Dendritic cell treated with granulocyte-macrophage colony-stimulating factor and Interleukin-4, amounts not matched to agents 40 ng/mL and 50 ng/mL, for 4 days (primary cell): ENCODE data around the gene LCAT.
"Not testable (repeated sequence)": the region's sequence is repeated elsewhere in the genome, so short reads cannot be mapped to it uniquely, and the experiment has no call there.

ENCODE experiments used
- H3K27ac Mint-ChIP-seq: one replicate; pipeline ENCODE4 v1.8.0; 2022; ENCODE audit warnings: mild to moderate bottlenecking, mixed read lengths
- H3K27me3 Mint-ChIP-seq: one replicate; pipeline ENCODE4 v1.8.0; 2022; ENCODE audit warnings: mild to moderate bottlenecking, mixed read lengths
- H3K36me3 Mint-ChIP-seq: one replicate; pipeline ENCODE4 v1.8.0; 2022; ENCODE audit warnings: low read depth, mixed read lengths
- H3K4me1 Mint-ChIP-seq: one replicate; pipeline ENCODE4 v1.8.0; 2022; ENCODE audit warnings: low read depth, mixed read lengths
- H3K4me3 Mint-ChIP-seq: one replicate; pipeline ENCODE4 v1.8.0; 2022; ENCODE audit warnings: mild to moderate bottlenecking, moderate library complexity, mixed read lengths
- H3K9me3 Mint-ChIP-seq: one replicate; pipeline ENCODE4 v1.8.0; 2022; ENCODE audit warnings: mixed read lengths
- intact Hi-C: fragments of 100-400 bp; cut with micrococcal nuclease; formaldehyde crosslinking; loops from one replicate; pipeline ENCODE4 v1.15.0; 2022

Gene LCAT

GRCh38 chr16:67924140-67924906, 19.6 kb downstream of the LCAT start:
- no peak overlapping the region for H3K4me3 Mint-ChIP-seq
- H3K9me3 Mint-ChIP-seq = no peaks in the 10 kb centered on the region
- intact Hi-C loops = no loop called here
- no peaks in the 10 kb centered on the region for H3K27me3 Mint-ChIP-seq
- no peak overlapping the region for H3K27ac Mint-ChIP-seq
- H3K4me1 Mint-ChIP-seq = peaks cover 15% of the 10 kb centered on the region
- peaks cover 88% of the 10 kb centered on the region for H3K36me3 Mint-ChIP-seq

- Mint-ChIP-seq H3K4me3 (no peak overlapping the region), H3K27me3 (no peaks in the 10 kb centered on the region), H3K9me3 (no peaks in the 10 kb centered on the region), H3K36me3 (peaks cover 88% of the 10 kb centered on the region), H3K27ac (no peak overlapping the region), H3K4me1 (peaks cover 15% of the 10 kb centered on the region)
- intact Hi-C loops = no loop called here
Observed at GRCh38 chr16:67923414-67924116, 20.4 kb downstream of the LCAT start.

- no peaks in the 10 kb centered on the region for H3K27me3 Mint-ChIP-seq
- intact Hi-C loops = no loop called here
- H3K9me3 Mint-ChIP-seq = no peaks in the 10 kb centered on the region
- H3K4me1 Mint-ChIP-seq = peaks cover 17% of the 10 kb centered on the region
- H3K36me3 Mint-ChIP-seq = peaks cover 88% of the 10 kb centered on the region
- no peak overlapping the region for H3K27ac Mint-ChIP-seq
- no peak overlapping the region for H3K4me3 Mint-ChIP-seq
Observed at GRCh38 chr16:67922740-67923139, 21.2 kb downstream of the LCAT start.

GRCh38 chr16:67922221-67922620, 21.7 kb downstream of the LCAT start:
- no peak overlapping the region for H3K4me3 Mint-ChIP-seq
- intact Hi-C loops = no loop called here
- no peaks in the 10 kb centered on the region for H3K9me3 Mint-ChIP-seq
- no peaks in the 10 kb centered on the region for H3K27me3 Mint-ChIP-seq
- H3K36me3 Mint-ChIP-seq = peaks cover 88% of the 10 kb centered on the region
- no peak overlapping the region for H3K27ac Mint-ChIP-seq
- H3K4me1 Mint-ChIP-seq = peaks cover 22% of the 10 kb centered on the region

GRCh38 chr16:67919622-67920221, 24.2 kb downstream of the LCAT start:
- intact Hi-C loops = no loop called here
- Mint-ChIP-seq H3K27ac (no peak overlapping the region), H3K9me3 (no peaks in the 10 kb centered on the region), H3K36me3 (peaks cover 96% of the 10 kb centered on the region), H3K4me1 (peaks cover 31% of the 10 kb centered on the region), H3K4me3 (no peak overlapping the region), H3K27me3 (no peaks in the 10 kb centered on the region)

GRCh38 chr16:67917852-67918236, 26.1 kb downstream of the LCAT start:
- no peaks in the 10 kb centered on the region for H3K9me3 Mint-ChIP-seq
- H3K27me3 Mint-ChIP-seq = no peaks in the 10 kb centered on the region
- no peak overlapping the region for H3K4me3 Mint-ChIP-seq
- peaks cover 91% of the 10 kb centered on the region for H3K36me3 Mint-ChIP-seq
- H3K27ac Mint-ChIP-seq = no peak overlapping the region
- intact Hi-C loops = no loop called here
- H3K4me1 Mint-ChIP-seq = peaks cover 30% of the 10 kb centered on the region

- H3K9me3 Mint-ChIP-seq = no peaks in the 10 kb centered on the region
- intact Hi-C loops = no loop called here
- no peaks in the 10 kb centered on the region for H3K27me3 Mint-ChIP-seq
- no peak overlapping the region for H3K27ac Mint-ChIP-seq
- H3K36me3 Mint-ChIP-seq = peaks cover 86% of the 10 kb centered on the region
- no peak overlapping the region for H3K4me3 Mint-ChIP-seq
- peaks cover 24% of the 10 kb centered on the region for H3K4me1 Mint-ChIP-seq
Observed at GRCh38 chr16:67917140-67917851, 26.6 kb downstream of the LCAT start.

- H3K36me3 Mint-ChIP-seq = peaks cover 85% of the 10 kb centered on the region
- H3K4me3 Mint-ChIP-seq = no peak overlapping the region
- intact Hi-C loops = no loop called here
- no peaks in the 10 kb centered on the region for H3K27me3 Mint-ChIP-seq
- H3K9me3 Mint-ChIP-seq = no peaks in the 10 kb centered on the region
- no peak overlapping the region for H3K27ac Mint-ChIP-seq
- peaks cover 16% of the 10 kb centered on the region for H3K4me1 Mint-ChIP-seq
Observed at GRCh38 chr16:67915831-67916723, 27.8 kb downstream of the LCAT start.

- intact Hi-C loops, H3K27me3 Mint-ChIP-seq, H3K4me3 Mint-ChIP-seq, H3K27ac Mint-ChIP-seq, H3K9me3 Mint-ChIP-seq: not testable (repeated sequence)
- H3K4me1 Mint-ChIP-seq = peaks cover 16% of the 10 kb centered on the region
- H3K36me3 Mint-ChIP-seq = peaks cover 87% of the 10 kb centered on the region
Observed at GRCh38 chr16:67915496-67915769, 28.5 kb downstream of the LCAT start.

GRCh38 chr16:67914758-67915495, 29.0 kb downstream of the LCAT start:
- H3K4me3 Mint-ChIP-seq = no peak overlapping the region
- intact Hi-C loops = no loop called here
- peaks cover 16% of the 10 kb centered on the region for H3K4me1 Mint-ChIP-seq
- H3K9me3 Mint-ChIP-seq = no peaks in the 10 kb centered on the region
- H3K27me3 Mint-ChIP-seq = no peaks in the 10 kb centered on the region
- peaks cover 87% of the 10 kb centered on the region for H3K36me3 Mint-ChIP-seq
- no peak overlapping the region for H3K27ac Mint-ChIP-seq

- Mint-ChIP-seq H3K9me3 (no peaks in the 10 kb centered on the region), H3K4me1 (peaks cover 2% of the 10 kb centered on the region), H3K27ac (no peak overlapping the region), H3K4me3 (no peak overlapping the region), H3K27me3 (no peaks in the 10 kb centered on the region), H3K36me3 (peaks cover 75% of the 10 kb centered on the region)
- intact Hi-C loops = no loop called here
Observed at GRCh38 chr16:67910158-67910557, 33.8 kb downstream of the LCAT start.

GRCh38 chr16:67909056-67909742, 34.7 kb downstream of the LCAT start:
- Mint-ChIP-seq H3K36me3 (peaks cover 70% of the 10 kb centered on the region), H3K9me3 (no peaks in the 10 kb centered on the region), H3K4me1 (peaks cover 4% of the 10 kb centered on the region), H3K27me3 (no peaks in the 10 kb centered on the region), H3K27ac (no peak overlapping the region), H3K4me3 (no peak overlapping the region)
- intact Hi-C loops = no loop called here
